K562 (cell line): ENCODE results near the gene SLC5A5. TPM values are rescaled to one million over a fixed set of nuclear protein-coding genes. Genes with fewer than 3 reads are reported as not detected.
A peak's percentile ranks its signal among the peaks of the same experiment; 100 is the strongest.

Experiments
- ARID2 ChIP-seq: fragments of 450-650 bp; IDR thresholded peaks from 2 replicates; pipeline ENCODE4 v1.6.1; 2017; ENCODE audit warnings: antibody characterized with exemption, mild to moderate bottlenecking
- BHLHE40 ChIP-seq: IDR thresholded peaks from 2 replicates; pipeline ENCODE4 v1.6.1; 2011; ENCODE audit warnings: low read length, improper control_type of control experiment
- CHD1 ChIP-seq: fragments of 200-600 bp; sonication (generic); IDR thresholded peaks from one replicate; pipeline ENCODE4 v1.6.1; 2012; ENCODE audit warnings: mild to moderate bottlenecking, moderate library complexity, low read length, inconsistent platforms
- COPS2 ChIP-seq: fragments of 450-650 bp; conservative IDR thresholded peaks from 2 replicates; pipeline ENCODE4 v1.6.1; 2016; ENCODE audit warnings: mild to moderate bottlenecking, moderate library complexity
- EGR1 ChIP-seq: fragments of 450-650 bp; conservative IDR thresholded peaks from 2 replicates; pipeline ENCODE4 v1.6.1; 2017; ENCODE audit warnings: mild to moderate bottlenecking
- ETV1 ChIP-seq: fragments of 450-650 bp; conservative IDR thresholded peaks from 2 replicates; pipeline ENCODE4 v1.6.1; 2016; ENCODE audit warnings: missing genetic modification characterization, control low read depth, low read depth, missing compliant biosample characterization
- ILF3 ChIP-seq: fragments of 450-650 bp; IDR thresholded peaks from 2 replicates; pipeline ENCODE4 v1.6.1; 2018; ENCODE audit warnings: antibody characterized with exemption, mild to moderate bottlenecking, moderate library complexity, borderline replicate concordance
- MYBL2 ChIP-seq, 2 experiments: fragments of 450-650 bp in 1 of 2; sonication (generic) in 1 of 2; formaldehyde crosslinking in 1 of 2; IDR thresholded peaks; 2 replicates each; pipeline versions ENCODE4 v1.6.1 to v1.8.1; 2017 to 2022; ENCODE audit warnings: borderline replicate concordance in 1 of 2, inconsistent platforms in 1 of 2, low read depth in 1 of 2, mild to moderate bottlenecking in 1 of 2, missing genetic modification reagents in 1 of 2, moderate library complexity in 1 of 2
- PCBP2 ChIP-seq: fragments of 200-400 bp; formaldehyde crosslinking; IDR thresholded peaks from 2 replicates; pipeline ENCODE4 v1.6.1; 2018; ENCODE audit warnings: low read length, low read depth, mild to moderate bottlenecking, moderate library complexity; ENCODE audit not compliant: poor library complexity, severe bottlenecking
- PRDM10 ChIP-seq: fragments of 450-650 bp; IDR thresholded peaks from 2 replicates; pipeline ENCODE4 v1.6.1; 2018; ENCODE audit not compliant: partially characterized antibody
- PTRF ChIP-seq: fragments of 450-650 bp; IDR thresholded peaks from 2 replicates; pipeline ENCODE4 v1.6.1; 2016; ENCODE audit warnings: mild to moderate bottlenecking, missing genetic modification characterization, missing compliant biosample characterization
- RBM34 ChIP-seq: fragments of 200-400 bp; formaldehyde crosslinking; IDR thresholded peaks from 2 replicates; pipeline ENCODE4 v1.6.1; 2018; ENCODE audit warnings: low read length, borderline replicate concordance; ENCODE audit not compliant: insufficient read depth
- RFX5 ChIP-seq: IDR thresholded peaks from 2 replicates; pipeline ENCODE4 v1.6.1; 2011; ENCODE audit warnings: low read depth, mild to moderate bottlenecking, improper control_type of control experiment, low read length
- ZNF280B ChIP-seq: fragments of 250-450 bp; sonication (Bioruptor Pico); IDR thresholded peaks from 2 replicates; pipeline ENCODE4 v1.5.1; 2021; ENCODE audit warnings: mild to moderate bottlenecking
- ZNF354B ChIP-seq: fragments of 250-450 bp; sonication (Bioruptor Pico); IDR thresholded peaks from 2 replicates; pipeline ENCODE4 v1.4.0; 2020
- ZNF395 ChIP-seq: fragments of 200-800 bp; sonication (Bioruptor generic); IDR thresholded peaks from 2 replicates; pipeline ENCODE4 v1.6.1; 2017; ENCODE audit warnings: missing genetic modification characterization, missing compliant biosample characterization
- polyA plus RNA-seq, 8 experiments: library from polyadenylated mRNA; depleted of rRNA in 4 of 8; stranded (reverse) in 5 of 8; unstranded in 3 of 8; fragments of >200 nt; fragmentation: Nextera tagmentation in 2 of 8; fragmentation: Illumina TruSeq in 1 of 8; extraction: Ambion mirVana in 2 of 8; extraction: Trizol in 1 of 8; gene quantifications; 2 replicates each; pipeline versions ENCODE4 v1.2.1 to v1.2.3, GENCODE V29; 2011 to 2014; ENCODE audit warnings: inconsistent platforms in 1 of 8, missing spikeins in 1 of 8
- total RNA-seq, 7 experiments: library from RNA; depleted of rRNA in 6 of 7; stranded (reverse); fragments of >200 nt in 6 of 7; fragmentation: Illumina TruSeq in 2 of 7; extraction: Trizol in 2 of 7; gene quantifications; 2 replicates each; pipeline versions ENCODE4 v1.2.1 to v1.2.3, GENCODE V29; 2011 to 2021; ENCODE audit warnings: low replicate concordance in 1 of 7
- TF ChIP-seq, protein P1 (sequence below): fragments of 250-450 bp; sonication (Bioruptor Pico); IDR thresholded peaks from 2 replicates; pipeline ENCODE4 v1.5.0; 2020; ENCODE audit warnings: mild to moderate bottlenecking, borderline replicate concordance

Gene SLC5A5
- total and polyA plus RNA-seq, 9 of the 15 experiments (the other 6 are each of a cell fraction or from before 2014, with no cell fraction given): 0.10 to 0.73 (median 0.23) TPM

- TF ChIP-seq ARID2 (no peak), CHD1 (no peak), ZNF280B (CRISPR knock-in tag) (no peak), ETV1 (no peak), COPS2 (no peak), PCBP2 (no peak), PTRF (tag) (no peak), ZNF354B (no peak), RFX5 (no peak), ZNF395 (peak; percentile 70), ILF3 (no peak), EGR1 (peak; percentile 97), BHLHE40 (no peak), PRDM10 (no peak), MYBL2 (IDR thresholded peaks at IDR 0.05; ENCODE audit: low read depth) (no peak), MYBL2 (CRISPR knock-in tag; IDR thresholded peaks at IDR 0.05; ENCODE audit: borderline replicate concordance) (no peak), RBM34 (no peak)
- TF ChIP-seq, protein P1, sequence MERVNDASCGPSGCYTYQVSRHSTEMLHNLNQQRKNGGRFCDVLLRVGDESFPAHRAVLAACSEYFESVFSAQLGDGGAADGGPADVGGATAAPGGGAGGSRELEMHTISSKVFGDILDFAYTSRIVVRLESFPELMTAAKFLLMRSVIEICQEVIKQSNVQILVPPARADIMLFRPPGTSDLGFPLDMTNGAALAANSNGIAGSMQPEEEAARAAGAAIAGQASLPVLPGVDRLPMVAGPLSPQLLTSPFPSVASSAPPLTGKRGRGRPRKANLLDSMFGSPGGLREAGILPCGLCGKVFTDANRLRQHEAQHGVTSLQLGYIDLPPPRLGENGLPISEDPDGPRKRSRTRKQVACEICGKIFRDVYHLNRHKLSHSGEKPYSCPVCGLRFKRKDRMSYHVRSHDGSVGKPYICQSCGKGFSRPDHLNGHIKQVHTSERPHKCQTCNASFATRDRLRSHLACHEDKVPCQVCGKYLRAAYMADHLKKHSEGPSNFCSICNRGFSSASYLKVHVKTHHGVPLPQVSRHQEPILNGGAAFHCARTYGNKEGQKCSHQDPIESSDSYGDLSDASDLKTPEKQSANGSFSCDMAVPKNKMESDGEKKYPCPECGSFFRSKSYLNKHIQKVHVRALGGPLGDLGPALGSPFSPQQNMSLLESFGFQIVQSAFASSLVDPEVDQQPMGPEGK (CRISPR knock-in tag): no peak
These were observed 71.0 kb downstream of the SLC5A5 start (continued) for GRCh38 chr19:17942582-17943273.
